ENCODE results near the gene LDLR.

GRCh38 chr19:11111117-11111770 is 22.0 kb downstream of the LDLR start:
- TF ChIP-seq, protein P1, sequence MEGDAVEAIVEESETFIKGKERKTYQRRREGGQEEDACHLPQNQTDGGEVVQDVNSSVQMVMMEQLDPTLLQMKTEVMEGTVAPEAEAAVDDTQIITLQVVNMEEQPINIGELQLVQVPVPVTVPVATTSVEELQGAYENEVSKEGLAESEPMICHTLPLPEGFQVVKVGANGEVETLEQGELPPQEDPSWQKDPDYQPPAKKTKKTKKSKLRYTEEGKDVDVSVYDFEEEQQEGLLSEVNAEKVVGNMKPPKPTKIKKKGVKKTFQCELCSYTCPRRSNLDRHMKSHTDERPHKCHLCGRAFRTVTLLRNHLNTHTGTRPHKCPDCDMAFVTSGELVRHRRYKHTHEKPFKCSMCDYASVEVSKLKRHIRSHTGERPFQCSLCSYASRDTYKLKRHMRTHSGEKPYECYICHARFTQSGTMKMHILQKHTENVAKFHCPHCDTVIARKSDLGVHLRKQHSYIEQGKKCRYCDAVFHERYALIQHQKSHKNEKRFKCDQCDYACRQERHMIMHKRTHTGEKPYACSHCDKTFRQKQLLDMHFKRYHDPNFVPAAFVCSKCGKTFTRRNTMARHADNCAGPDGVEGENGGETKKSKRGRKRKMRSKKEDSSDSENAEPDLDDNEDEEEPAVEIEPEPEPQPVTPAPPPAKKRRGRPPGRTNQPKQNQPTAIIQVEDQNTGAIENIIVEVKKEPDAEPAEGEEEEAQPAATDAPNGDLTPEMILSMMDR (IDR thresholded peaks at IDR 0.05; ENCODE audit: insufficient read depth, low read length, poor library complexity, severe bottlenecking): no peak
- no peak for TF ChIP-seq EZH2phosphoT487 (conservative IDR thresholded peaks at IDR 0.05; ENCODE audit: low read length)

Data from SU-DHL-6 (cell line).